GM23338 (cell line): Measurements from ENCODE around the gene AP3S1. TPM values are rescaled to one million over a fixed set of nuclear protein-coding genes. Genes with fewer than 3 reads are reported as not detected.
A peak's percentile ranks its signal among the peaks of the same experiment; 100 is the strongest.

Experiments used
- ATAC-seq: fragments of 200-7000 bp; cut with Tn5 transposase; 3 replicates; pipeline ENCODE4 v1.9.1; 2020
- DNase-seq: peaks from one replicate; pipeline ENCODE4 v3.0.0-alpha.2; 2015; ENCODE audit warnings: low spot score
- H2AFZ ChIP-seq: fragments of 200-600 bp; sonication (generic); 2 replicates; pipeline ENCODE4 v1.8.0; 2016; ENCODE audit warnings: antibody characterized with exemption, mild to moderate bottlenecking, moderate library complexity
- H3F3A ChIP-seq: fragments of 200-600 bp; sonication (generic); replicated peaks from 2 replicates; pipeline ENCODE4 v1.8.0; 2017; ENCODE audit warnings: antibody characterized with exemption, mixed run types, low read depth
- H3K27ac ChIP-seq: fragments of 200-600 bp; sonication (generic); 2 replicates; pipeline ENCODE4 v1.6.1; 2016; ENCODE audit warnings: low read depth
- H3K27me3 ChIP-seq: fragments of 200-600 bp; sonication (generic); 2 replicates; pipeline ENCODE4 v1.8.0; 2016; ENCODE audit warnings: mild to moderate bottlenecking, mixed run types, moderate library complexity; ENCODE audit not compliant: insufficient read depth
- H3K36me3 ChIP-seq: fragments of 200-600 bp; sonication (generic); 2 replicates; pipeline ENCODE4 v1.8.0; 2016; ENCODE audit warnings: mild to moderate bottlenecking; ENCODE audit not compliant: insufficient read depth
- H3K4me1 ChIP-seq: fragments of 200-600 bp; sonication (generic); 2 replicates; pipeline ENCODE4 v1.8.0; 2016; ENCODE audit warnings: mild to moderate bottlenecking, moderate library complexity; ENCODE audit not compliant: insufficient read depth
- H3K4me2 ChIP-seq: fragments of 200-600 bp; sonication (generic); 2 replicates; pipeline ENCODE4 v1.7.1; 2017; ENCODE audit warnings: mixed run types
- H3K4me3 ChIP-seq: fragments of 200-600 bp; sonication (generic); 2 replicates; pipeline ENCODE4 v1.6.1; 2016; ENCODE audit warnings: mixed run types
- H3K79me2 ChIP-seq: fragments of 200-600 bp; sonication (generic); replicated peaks from 2 replicates; pipeline ENCODE4 v1.8.0; 2017; ENCODE audit warnings: mild to moderate bottlenecking; ENCODE audit not compliant: insufficient read depth
- H3K9me2 ChIP-seq: fragments of 200-600 bp; sonication (generic); 2 replicates; pipeline ENCODE4 v1.8.0; 2017; ENCODE audit not compliant: insufficient read depth
- H4K20me1 ChIP-seq: fragments of 200-600 bp; sonication (generic); replicated peaks from 2 replicates; pipeline ENCODE4 v1.8.0; 2017; ENCODE audit warnings: mild to moderate bottlenecking; ENCODE audit not compliant: insufficient read depth
- H3K27ac Mint-ChIP-seq: 2 replicates; pipeline ENCODE4 v1.8.0; 2020; ENCODE audit warnings: inconsistent platforms, mild to moderate bottlenecking, moderate library complexity, mixed read lengths
- H3K27me3 Mint-ChIP-seq: 3 replicates; pipeline ENCODE4 v1.8.0; 2022; ENCODE audit warnings: low read depth, mild to moderate bottlenecking, moderate library complexity, mixed read lengths, inconsistent platforms; ENCODE audit not compliant: insufficient read depth, poor library complexity
- H3K36me3 Mint-ChIP-seq: 3 replicates; pipeline ENCODE4 v1.8.0; 2021; ENCODE audit warnings: low read depth, mild to moderate bottlenecking, inconsistent platforms, moderate library complexity, mixed read lengths
- H3K4me1 Mint-ChIP-seq: 3 replicates; pipeline ENCODE4 v1.8.0; 2020; ENCODE audit warnings: mild to moderate bottlenecking, inconsistent platforms, mixed read lengths
- H3K4me3 Mint-ChIP-seq: 3 replicates; pipeline ENCODE4 v1.8.0; 2021; ENCODE audit warnings: moderate library complexity, mild to moderate bottlenecking, inconsistent platforms, mixed read lengths
- H3K9me3 Mint-ChIP-seq: 3 replicates; pipeline ENCODE4 v1.8.0; 2020; ENCODE audit warnings: moderate library complexity, mild to moderate bottlenecking, inconsistent platforms, mixed read lengths
- CREB1 ChIP-seq: fragments of 250-450 bp; sonication (Bioruptor Pico); IDR thresholded peaks from 2 replicates; pipeline ENCODE4 v1.5.0; 2020; ENCODE audit warnings: low read depth, mild to moderate bottlenecking, moderate library complexity
- EZH2phosphoT487 ChIP-seq: fragments of 200-600 bp; sonication (generic); IDR thresholded peaks from one replicate; pipeline ENCODE4 v1.8.1; 2018; ENCODE audit warnings: antibody characterized with exemption; ENCODE audit not compliant: unreplicated experiment
- NANOG ChIP-seq: IDR thresholded peaks from 2 replicates; pipeline ENCODE4 v1.6.1; 2016; ENCODE audit warnings: antibody characterized with exemption, borderline replicate concordance
- STAT1 ChIP-seq: IDR thresholded peaks from one replicate; pipeline ENCODE4 v1.6.1; 2016; ENCODE audit warnings: antibody characterized with exemption; ENCODE audit not compliant: unreplicated experiment
- ZNF114 ChIP-seq: fragments of 250-450 bp; sonication (Bioruptor Pico); IDR thresholded peaks from 2 replicates; pipeline ENCODE4 v1.5.0; 2020; ENCODE audit warnings: mild to moderate bottlenecking, moderate library complexity
- ZNF331 ChIP-seq: fragments of 250-450 bp; sonication (Bioruptor Pico); IDR thresholded peaks from 2 replicates; pipeline ENCODE4 v1.5.0; 2020; ENCODE audit warnings: low read depth, mild to moderate bottlenecking, moderate library complexity
- ZNF462 ChIP-seq: fragments of 250-450 bp; sonication (Bioruptor Pico); IDR thresholded peaks from 2 replicates; pipeline ENCODE4 v1.5.0; 2020; ENCODE audit warnings: mild to moderate bottlenecking, moderate library complexity
- polyA plus RNA-seq: library from polyadenylated mRNA; unstranded; fragments of >200 nt; fragmentation: Nextera tagmentation; extraction: Ambion mirVana; gene quantifications from 2 replicates; pipeline ENCODE4 v1.2.1, GENCODE V29; 2016
- total RNA-seq: library from RNA; depleted of rRNA; stranded (reverse); fragments of >200 nt; shearing (Covaris generic); gene quantifications from 2 replicates; pipeline ENCODE4 v1.2.3, GENCODE V29; 2014

The AP3S1 gene
- total and polyA plus RNA-seq, 2 experiments from 2014 or later: 143 to 232 TPM

GRCh38 chr5:115843444-115844130 is 1.9 kb downstream of the AP3S1 start:
- peaks cover 29% of the 10 kb centered on the region for H3K4me1 Mint-ChIP-seq
- Histone ChIP-seq H3K27me3 (peaks cover 11% of the 10 kb centered on the region), H3K4me2 (peak overlapping the region; percentile 98; the same call in 1 of the 2 replicates)

More at GRCh38 chr5:115843444-115844130, 1.9 kb downstream of the AP3S1 start:
- Histone ChIP-seq H3K4me1 (peaks cover 16% of the 10 kb centered on the region), H3K79me2 (peaks cover 91% of the 10 kb centered on the region), H3K9me2 (no peaks in the 10 kb centered on the region), H3K27ac (no peak overlapping the region), H3F3A (no peaks in the 10 kb centered on the region), H3K36me3 (no peaks in the 10 kb centered on the region), H2AFZ (no peak overlapping the region), H4K20me1 (peaks cover 23% of the 10 kb centered on the region), H3K4me3 (no peak overlapping the region)
- DNase-seq (no peak), ATAC-seq (no peak)
- Mint-ChIP-seq H3K9me3 (no peaks in the 10 kb centered on the region), H3K4me3 (peak overlapping the region; percentile 97; the same call in 2 of the 3 replicates), H3K27ac (no peak overlapping the region), H3K27me3 (peaks cover 6% of the 10 kb centered on the region), H3K36me3 (peaks cover 2% of the 10 kb centered on the region; the same call in 2 of the 3 replicates)
- no peak for TF ChIP-seq ZNF114 (CRISPR knock-in tag)
- TF ChIP-seq ZNF331 (CRISPR knock-in tag): no peak
- TF ChIP-seq ZNF462 (CRISPR knock-in tag): no peak
- TF ChIP-seq NANOG: no peak
- no peak for TF ChIP-seq STAT1
- no peak for TF ChIP-seq EZH2phosphoT487
- TF ChIP-seq CREB1: no peak
